Body of pancreas (tissue), 4 donors: ENCODE measurements around the gene DNAJB6.

Source experiments
- CTCF ChIP-seq, 7 experiments: fragments of 450-650 bp in 4 of 7; fragments of 200-600 bp in 3 of 7; sonication (generic) in 3 of 7; IDR thresholded peaks; one replicate each; pipeline ENCODE4 v1.5.1; 2016 to 2019; ENCODE audit warnings: antibody characterized with exemption in 7 of 7
- POLR2A ChIP-seq, 3 donors: fragments of 450-650 bp; IDR thresholded peaks; one replicate each; pipeline ENCODE4 v1.6.1; 2016; ENCODE audit warnings: antibody characterized with exemption in 3 of 3, mild to moderate bottlenecking in 2 of 3

- TF ChIP-seq CTCF (IDR thresholded peaks at IDR 0.05) (no peak), POLR2A (IDR thresholded peaks at IDR 0.05) (no peak)
Observed at GRCh38 chr7:157418204-157419034, 81.6 kb downstream of the DNAJB6 start.
